ENCODE measurements around the gene CRYGN. TPM values are rescaled to one million over a fixed set of nuclear protein-coding genes. Genes with fewer than 3 reads are reported as not detected.

Gene CRYGN
- polyA plus RNA-seq, 1 donor (not counting 4 experiments of a cell fraction or from before 2014, with no cell fraction given): not detected

DNA sequence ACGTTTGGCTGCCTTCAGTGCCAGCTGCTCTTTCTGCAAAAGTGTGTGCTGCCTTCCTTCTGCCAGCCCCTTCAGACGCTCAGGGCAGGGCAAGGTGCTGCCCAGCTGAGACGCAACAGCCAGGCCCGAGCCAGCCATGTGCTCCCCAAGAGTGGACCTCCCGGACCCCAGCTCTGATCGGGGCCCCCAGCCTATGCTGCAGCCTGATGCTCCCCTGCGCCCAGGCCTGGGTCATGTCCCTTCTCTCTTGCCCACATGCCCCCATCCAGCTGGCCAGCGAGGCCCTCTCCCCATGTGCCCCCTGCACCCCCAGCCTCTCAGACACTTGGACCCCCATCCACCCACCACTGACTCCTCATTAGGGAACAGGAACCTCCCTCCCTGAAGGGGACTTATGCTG is 47.9 kb downstream of the CRYGN start:
- Histone ChIP-seq H4K20me1 (ENCODE audit: control insufficient read depth, extremely low read depth, insufficient read depth, low read length) (no peaks in the 10 kb centered on the region), H3K9me1 (ENCODE audit: control insufficient read depth, extremely low read depth, insufficient read depth, low read length) (no peaks in the 10 kb centered on the region), H3K4me3 (ENCODE audit: control insufficient read depth in 2 of 3, extremely low read depth in 1 of 3, insufficient read depth in 2 of 3, low read depth in 1 of 3, low read length in 3 of 3) (no peak overlapping the region), H3K9ac (ENCODE audit: control insufficient read depth, extremely low read depth, insufficient read depth, low read length) (no peak overlapping the region), H3K27me3 (ENCODE audit: control insufficient read depth, extremely low read depth, insufficient read depth, low read length) (peaks cover 18% of the 10 kb centered on the region), H3K36me3 (ENCODE audit: control insufficient read depth in 2 of 2, extremely low read depth in 1 of 2, insufficient read depth in 2 of 2, low read length in 2 of 2) (no peaks in the 10 kb centered on the region), H3K9me3 (ENCODE audit: control insufficient read depth, low read depth, low read length) (no peaks in the 10 kb centered on the region), H3K4me1 (ENCODE audit: control insufficient read depth, extremely low read depth, insufficient read depth, low read length) (no peaks in the 10 kb centered on the region), H2AFZ (ENCODE audit: control insufficient read depth, low read length) (no peak overlapping the region), H3K27ac (ENCODE audit: control insufficient read depth, insufficient read depth, low read length) (no peak overlapping the region), H3K79me2 (ENCODE audit: control insufficient read depth, insufficient read depth, low read length) (no peaks in the 10 kb centered on the region), H3K4me2 (ENCODE audit: control insufficient read depth, extremely low read depth, insufficient read depth, low read depth, low read length) (no peak overlapping the region)
- dilution Hi-C loops (cut with MboI; ENCODE audit: extremely low pct_ligation_motif_present, low sequenced_read_pairs): no loop called here
- no peak for DNase-seq (ENCODE audit: low read depth, low spot score)
- no peak for FAIRE-seq
- no peak for TF ChIP-seq EZH2 (IDR thresholded peaks at IDR 0.05; ENCODE audit: low read length)
- TF ChIP-seq, protein P1, sequence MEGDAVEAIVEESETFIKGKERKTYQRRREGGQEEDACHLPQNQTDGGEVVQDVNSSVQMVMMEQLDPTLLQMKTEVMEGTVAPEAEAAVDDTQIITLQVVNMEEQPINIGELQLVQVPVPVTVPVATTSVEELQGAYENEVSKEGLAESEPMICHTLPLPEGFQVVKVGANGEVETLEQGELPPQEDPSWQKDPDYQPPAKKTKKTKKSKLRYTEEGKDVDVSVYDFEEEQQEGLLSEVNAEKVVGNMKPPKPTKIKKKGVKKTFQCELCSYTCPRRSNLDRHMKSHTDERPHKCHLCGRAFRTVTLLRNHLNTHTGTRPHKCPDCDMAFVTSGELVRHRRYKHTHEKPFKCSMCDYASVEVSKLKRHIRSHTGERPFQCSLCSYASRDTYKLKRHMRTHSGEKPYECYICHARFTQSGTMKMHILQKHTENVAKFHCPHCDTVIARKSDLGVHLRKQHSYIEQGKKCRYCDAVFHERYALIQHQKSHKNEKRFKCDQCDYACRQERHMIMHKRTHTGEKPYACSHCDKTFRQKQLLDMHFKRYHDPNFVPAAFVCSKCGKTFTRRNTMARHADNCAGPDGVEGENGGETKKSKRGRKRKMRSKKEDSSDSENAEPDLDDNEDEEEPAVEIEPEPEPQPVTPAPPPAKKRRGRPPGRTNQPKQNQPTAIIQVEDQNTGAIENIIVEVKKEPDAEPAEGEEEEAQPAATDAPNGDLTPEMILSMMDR (optimal IDR thresholded peaks at IDR 0.05 in 1 of 3, IDR thresholded peaks at IDR 0.05 in 1 of 3, conservative IDR thresholded peaks at IDR 0.05 in 1 of 3; ENCODE audit: extremely low read depth in 1 of 3, insufficient read depth in 2 of 3, low read length in 3 of 3): no peak

- H3K9ac ChIP-seq (ENCODE audit: control insufficient read depth, extremely low read depth, insufficient read depth, low read length): no peak overlapping the region
- no peak for FAIRE-seq
- H3K9me1 ChIP-seq (ENCODE audit: control insufficient read depth, extremely low read depth, insufficient read depth, low read length): no peaks in the 10 kb centered on the region
- H3K4me1 ChIP-seq (ENCODE audit: control insufficient read depth, extremely low read depth, insufficient read depth, low read length): no peaks in the 10 kb centered on the region
- no peak overlapping the region for H2AFZ ChIP-seq (ENCODE audit: control insufficient read depth, low read length)
- H3K9me3 ChIP-seq (ENCODE audit: control insufficient read depth, low read depth, low read length): no peaks in the 10 kb centered on the region
- H3K27me3 ChIP-seq (ENCODE audit: control insufficient read depth, extremely low read depth, insufficient read depth, low read length): peaks cover 18% of the 10 kb centered on the region
- no peaks in the 10 kb centered on the region for H4K20me1 ChIP-seq (ENCODE audit: control insufficient read depth, extremely low read depth, insufficient read depth, low read length)
- DNase-seq (ENCODE audit: low read depth, low spot score): no peak
- no peak overlapping the region for H3K4me3 ChIP-seq (ENCODE audit: control insufficient read depth in 2 of 3, extremely low read depth in 1 of 3, insufficient read depth in 2 of 3, low read depth in 1 of 3, low read length in 3 of 3)
- no peak overlapping the region for H3K27ac ChIP-seq (ENCODE audit: control insufficient read depth, insufficient read depth, low read length)
- no peaks in the 10 kb centered on the region for H3K79me2 ChIP-seq (ENCODE audit: control insufficient read depth, insufficient read depth, low read length)
- no peaks in the 10 kb centered on the region for H3K36me3 ChIP-seq (ENCODE audit: control insufficient read depth in 2 of 2, extremely low read depth in 1 of 2, insufficient read depth in 2 of 2, low read length in 2 of 2)
- no peak overlapping the region for H3K4me2 ChIP-seq (ENCODE audit: control insufficient read depth, extremely low read depth, insufficient read depth, low read depth, low read length)
- dilution Hi-C loops (cut with MboI; ENCODE audit: extremely low pct_ligation_motif_present, low sequenced_read_pairs): no loop called here
- no peak for TF ChIP-seq EZH2 (IDR thresholded peaks at IDR 0.05; ENCODE audit: low read length)
- TF ChIP-seq, protein P1 (optimal IDR thresholded peaks at IDR 0.05 in 1 of 3, IDR thresholded peaks at IDR 0.05 in 1 of 3, conservative IDR thresholded peaks at IDR 0.05 in 1 of 3; ENCODE audit: extremely low read depth in 1 of 3, insufficient read depth in 2 of 3, low read length in 3 of 3): no peak
Observed at GRCh38 chr7:151391358-151391730, 48.6 kb downstream of the CRYGN start.

All from keratinocyte (primary cell).